ENCODE results near the gene CLEC4G. TPM values are rescaled to one million over a fixed set of nuclear protein-coding genes. Genes with fewer than 3 reads are reported as not detected.

The CLEC4G gene, protein sequence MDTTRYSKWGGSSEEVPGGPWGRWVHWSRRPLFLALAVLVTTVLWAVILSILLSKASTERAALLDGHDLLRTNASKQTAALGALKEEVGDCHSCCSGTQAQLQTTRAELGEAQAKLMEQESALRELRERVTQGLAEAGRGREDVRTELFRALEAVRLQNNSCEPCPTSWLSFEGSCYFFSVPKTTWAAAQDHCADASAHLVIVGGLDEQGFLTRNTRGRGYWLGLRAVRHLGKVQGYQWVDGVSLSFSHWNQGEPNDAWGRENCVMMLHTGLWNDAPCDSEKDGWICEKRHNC
- not detected in 2 replicates for total RNA-seq

DNA sequence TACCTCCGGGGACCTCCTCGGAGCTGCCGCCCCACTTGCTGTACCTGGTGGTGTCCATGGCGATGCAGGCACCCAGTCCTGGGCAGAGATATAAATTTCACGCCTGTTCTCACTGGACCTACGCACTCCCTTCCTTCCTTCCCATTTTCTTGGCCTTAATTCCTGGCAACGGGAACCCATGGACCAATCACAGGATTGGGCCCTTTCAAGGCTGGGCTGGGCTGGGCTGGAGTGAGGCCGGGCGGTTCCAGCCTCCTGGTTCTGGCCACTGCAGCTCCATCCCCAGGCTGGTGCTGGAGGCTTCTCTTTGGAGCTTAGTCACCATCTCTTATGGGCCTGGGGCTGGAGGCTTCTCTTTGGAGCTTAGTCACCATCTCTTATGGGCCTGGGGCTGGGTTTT lies at the start of gene CLEC4G:
Gene CLEC4G (minus strand): TSS at position 66 of the 400 bp plus-strand sequence. CDS start 8 bp downstream, at position 58.

DNA sequence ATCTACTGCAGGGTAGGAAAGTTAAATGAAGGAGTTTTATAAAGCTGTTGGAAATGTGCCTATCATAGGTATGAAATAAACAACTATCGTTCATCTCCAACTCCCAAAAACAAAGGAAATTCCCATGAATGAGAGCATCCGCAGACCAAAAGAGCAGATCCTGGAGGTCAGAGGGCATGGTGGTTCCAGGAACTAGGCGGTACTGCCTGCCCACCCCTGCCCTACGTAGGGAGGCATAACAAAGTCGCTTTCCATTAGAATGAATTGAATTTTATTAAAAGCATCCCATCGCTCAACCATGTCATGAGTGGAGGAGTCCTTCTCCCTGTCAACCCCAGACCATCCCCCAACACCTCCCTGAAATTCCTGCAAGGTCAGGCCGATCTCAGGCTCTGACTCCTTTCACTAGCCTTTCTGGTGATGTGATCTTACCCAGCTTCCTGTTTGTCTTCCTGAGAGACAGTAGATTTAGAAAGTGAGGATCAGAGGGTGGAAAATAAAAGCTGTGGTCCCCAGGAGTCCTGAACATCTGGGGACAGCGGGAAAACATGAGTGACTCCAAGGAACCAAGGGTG lies 30.9 kb upstream of the CLEC4G start, which contains the start of gene CLEC4M:
Gene CLEC4M (plus strand): TSS at position 525 of the 575 bp plus-strand sequence. CDS start 24 bp downstream, at position 549.

GRCh38 chr19:7746903-7747884 lies 15.3 kb upstream of the CLEC4G start, which contains the start of gene CD209:
Gene CD209, minus strand, starts transcription at chr19:7747534. Its CDS starts 23 bp downstream, at chr19:7747511.

GRCh38 chr19:7701654-7702457 lies 30.1 kb downstream of the CLEC4G start, which contains the start of gene FCER2:
Gene FCER2, minus strand, starts transcription at chr19:7702131. Its CDS starts 2,371 bp downstream, at chr19:7699760.

GRCh38 chr19:7680606-7681339 lies 51.1 kb downstream of the CLEC4G start, which contains the start of gene TRAPPC5:
Gene TRAPPC5, plus strand, starts transcription at chr19:7680833. Its CDS starts 1,421 bp downstream, at chr19:7682254.

Other genes with a start within 250 kb of the CLEC4G start
- 4.2 and 5.2 TPM in 2 replicates for gene PEX11G, start 243.1 kb downstream of the CLEC4G start, total RNA-seq
- gene ZNF358, start 216.0 kb downstream of the CLEC4G start, total RNA-seq = 48.0 and 122 TPM in 2 replicates
- gene MCOLN1, start 209.5 kb downstream of the CLEC4G start, total RNA-seq = 3.5 and 10.4 TPM in 2 replicates
- gene PNPLA6, start 196.4 kb downstream of the CLEC4G start, total RNA-seq = 114 and 136 TPM in 2 replicates
- 0.65 TPM in 1 of 2 replicates, not detected in the other for gene CAMSAP3, start 136.2 kb downstream of the CLEC4G start, total RNA-seq
- 42.0 and 69.7 TPM in 2 replicates for gene XAB2, start 102.6 kb downstream of the CLEC4G start, total RNA-seq
- 17.3 and 18.4 TPM in 2 replicates for gene PET100, start 102.3 kb downstream of the CLEC4G start, total RNA-seq
- gene PCP2, start 98.4 kb downstream of the CLEC4G start, total RNA-seq = not detected in 2 replicates
- 12.3 and 28.7 TPM in 2 replicates for gene STXBP2, start 95.0 kb downstream of the CLEC4G start, total RNA-seq
- not detected in 2 replicates for gene RETN, start 63.1 kb downstream of the CLEC4G start, total RNA-seq
- gene MCEMP1, start 55.0 kb downstream of the CLEC4G start, total RNA-seq = not detected in 2 replicates
- 112 and 152 TPM in 2 replicates for gene TRAPPC5, start 51.3 kb downstream of the CLEC4G start, total RNA-seq
- gene FCER2, start 30.0 kb downstream of the CLEC4G start, total RNA-seq = not detected in 2 replicates
- not detected in 2 replicates for gene CD209, start 15.4 kb upstream of the CLEC4G start, total RNA-seq
- not detected in 2 replicates for gene CLEC4M, start 31.1 kb upstream of the CLEC4G start, total RNA-seq
- 13.8 and 15.0 TPM in 2 replicates for gene EVI5L, start 98.1 kb upstream of the CLEC4G start, total RNA-seq
- gene PRR36, start 142.3 kb upstream of the CLEC4G start, total RNA-seq = not detected in 2 replicates
- gene LRRC8E, start 156.4 kb upstream of the CLEC4G start, total RNA-seq = 3.5 and 5.7 TPM in 2 replicates
- gene MAP2K7, start 171.8 kb upstream of the CLEC4G start, total RNA-seq = 10.0 and 17.1 TPM in 2 replicates
- 6.3 and 8.9 TPM in 2 replicates for gene TGFBR3L, start 182.7 kb upstream of the CLEC4G start, total RNA-seq
- gene SNAPC2, start 188.2 kb upstream of the CLEC4G start, total RNA-seq = 46.0 and 47.4 TPM in 2 replicates
- 4.3 and 7.1 TPM in 2 replicates for gene CTXN1, start 194.0 kb upstream of the CLEC4G start, total RNA-seq
- gene TIMM44, start 211.6 kb upstream of the CLEC4G start, total RNA-seq = 48.3 and 50.6 TPM in 2 replicates